BLaER1 (cell line): ENCODE results near the gene ZNF341.
"Not testable (repeated sequence)": the region's sequence is repeated elsewhere in the genome, so short reads cannot be mapped to it uniquely, and the experiment has no call there.

Experiments used
- H3K27ac ChIP-seq: shearing (Covaris generic); formaldehyde crosslinking; 2 replicates; pipeline ENCODE4 v1.8.1; 2022
- H3K27me3 ChIP-seq: shearing (Covaris generic); formaldehyde crosslinking; 2 replicates; pipeline ENCODE4 v1.8.1; 2022
- H3K36me3 ChIP-seq: shearing (Covaris generic); formaldehyde crosslinking; 2 replicates; pipeline ENCODE4 v1.8.1; 2022
- H3K4me1 ChIP-seq: shearing (Covaris generic); formaldehyde crosslinking; 2 replicates; pipeline ENCODE4 v1.8.1; 2022
- H3K4me2 ChIP-seq: shearing (Covaris generic); formaldehyde crosslinking; 2 replicates; pipeline ENCODE4 v1.8.1; 2022
- H3K4me3 ChIP-seq: shearing (Covaris generic); formaldehyde crosslinking; 2 replicates; pipeline ENCODE4 v1.8.1; 2022
- H3K9ac ChIP-seq: shearing (Covaris generic); formaldehyde crosslinking; 2 replicates; pipeline ENCODE4 v1.8.1; 2022
- H3K9me3 ChIP-seq: shearing (Covaris generic); formaldehyde crosslinking; 2 replicates; pipeline ENCODE4 v1.8.1; 2022
- H4K20me1 ChIP-seq: shearing (Covaris generic); formaldehyde crosslinking; 2 replicates; pipeline ENCODE4 v1.8.1; 2022
- Cebpa-rat ChIP-seq: shearing (Covaris generic); IDR thresholded peaks from 2 replicates; pipeline ENCODE4 v1.8.1; 2022

Gene ZNF341

GRCh38 chr20:33791021-33791420 lies 59.2 kb downstream of the ZNF341 start:
- no peak overlapping the region for H3K4me3 ChIP-seq
- no peak for TF ChIP-seq Cebpa-rat
- H3K4me2 ChIP-seq = no peak overlapping the region
- H3K27me3 ChIP-seq = no peaks in the 10 kb centered on the region
- no peak overlapping the region for H3K9ac ChIP-seq
- H3K9me3 ChIP-seq = no peaks in the 10 kb centered on the region
- H4K20me1 ChIP-seq = no peaks in the 10 kb centered on the region
- H3K36me3 ChIP-seq = peaks cover 11% of the 10 kb centered on the region; the same call in 1 of the 2 replicates
- no peak overlapping the region for H3K27ac ChIP-seq
- H3K4me1 ChIP-seq = peaks cover 42% of the 10 kb centered on the region

DNA sequence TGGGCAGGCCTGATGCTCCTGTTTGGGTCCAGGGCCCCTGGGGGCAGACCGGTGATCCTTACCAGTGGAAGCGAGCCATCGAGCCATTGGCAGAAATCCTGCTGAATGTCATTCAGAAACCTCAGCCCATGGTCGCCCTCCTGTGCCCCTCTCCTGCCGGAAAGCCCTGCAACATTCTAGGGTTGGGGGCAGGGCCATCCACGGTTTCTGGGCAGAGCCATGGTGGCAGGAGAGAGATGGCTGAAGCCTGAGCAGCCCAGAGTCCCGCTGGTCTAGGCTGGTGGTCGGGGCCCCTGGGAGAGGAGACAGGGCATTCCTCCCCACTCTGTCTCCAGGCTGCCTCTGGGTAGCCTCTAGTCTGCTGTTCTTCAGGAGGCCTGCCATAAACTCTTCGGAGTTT lies 59.7 kb downstream of the ZNF341 start:
- Histone ChIP-seq H3K4me3 (no peak overlapping the region), H3K27ac (no peak overlapping the region), H3K4me1 (peaks cover 37% of the 10 kb centered on the region), H3K36me3 (peaks cover 11% of the 10 kb centered on the region; the same call in 1 of the 2 replicates), H3K9me3 (no peaks in the 10 kb centered on the region), H3K9ac (no peak overlapping the region), H4K20me1 (no peaks in the 10 kb centered on the region), H3K4me2 (no peak overlapping the region), H3K27me3 (no peaks in the 10 kb centered on the region)
- TF ChIP-seq Cebpa-rat = no peak

GRCh38 chr20:33791959-33792597 lies 60.3 kb downstream of the ZNF341 start:
- no peaks in the 10 kb centered on the region for H3K27me3 ChIP-seq
- no peak overlapping the region for H3K9ac ChIP-seq
- no peak overlapping the region for H3K27ac ChIP-seq
- no peaks in the 10 kb centered on the region for H4K20me1 ChIP-seq
- peaks cover 11% of the 10 kb centered on the region; the same call in 1 of the 2 replicates for H3K36me3 ChIP-seq
- TF ChIP-seq Cebpa-rat = no peak
- no peaks in the 10 kb centered on the region for H3K9me3 ChIP-seq
- no peak overlapping the region for H3K4me3 ChIP-seq
- H3K4me2 ChIP-seq = no peak overlapping the region
- H3K4me1 ChIP-seq = peaks cover 31% of the 10 kb centered on the region

DNA sequence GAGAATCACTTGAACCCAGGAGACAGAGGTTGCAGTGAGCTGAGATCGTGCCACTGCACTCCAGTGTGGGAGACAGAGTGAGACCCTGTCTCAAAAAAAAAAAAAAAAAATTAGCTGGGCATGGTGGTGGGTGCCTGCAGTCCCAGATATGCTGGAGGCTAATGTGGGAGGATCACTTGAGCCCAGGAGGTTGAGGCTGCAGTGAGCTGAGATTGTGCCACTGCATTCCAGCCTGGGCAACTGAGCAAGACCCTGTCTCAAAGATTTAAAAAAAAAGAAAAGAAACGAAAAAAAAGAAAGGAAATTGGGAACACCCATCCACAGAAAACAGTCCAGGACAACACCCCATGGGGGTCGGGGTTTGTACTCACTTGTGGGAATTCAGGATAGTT lies 60.8 kb downstream of the ZNF341 start:
- peaks cover 11% of the 10 kb centered on the region; the same call in 1 of the 2 replicates for H3K36me3 ChIP-seq
- H3K4me2 ChIP-seq = 0 out of 2 replicates have a peak overlapping the region, but pooled peaks have one; percentile 32
- H3K27me3 ChIP-seq, H4K20me1 ChIP-seq, H3K9me3 ChIP-seq, H3K27ac ChIP-seq, H3K4me3 ChIP-seq, H3K9ac ChIP-seq: not testable (repeated sequence)
- peaks cover 26% of the 10 kb centered on the region for H3K4me1 ChIP-seq

GRCh38 chr20:33793011-33793931 lies 61.5 kb downstream of the ZNF341 start:
- H3K27ac ChIP-seq = peak overlapping the region; percentile 14; the same call in 1 of the 2 replicates
- H4K20me1 ChIP-seq = no peaks in the 10 kb centered on the region
- H3K27me3 ChIP-seq = no peaks in the 10 kb centered on the region
- H3K9ac ChIP-seq = peak overlapping the region; percentile 25; the same call in 1 of the 2 replicates
- peak overlapping the region; percentile 32; the same call in 1 of the 2 replicates for H3K4me2 ChIP-seq
- H3K4me3 ChIP-seq = no peak overlapping the region
- H3K36me3 ChIP-seq = peaks cover 11% of the 10 kb centered on the region; the same call in 1 of the 2 replicates
- no peak for TF ChIP-seq Cebpa-rat
- H3K9me3 ChIP-seq = no peaks in the 10 kb centered on the region
- peaks cover 20% of the 10 kb centered on the region for H3K4me1 ChIP-seq

- H3K9ac ChIP-seq = no peak overlapping the region
- H3K4me2 ChIP-seq = no peak overlapping the region
- H3K4me3 ChIP-seq = no peak overlapping the region
- H3K27me3 ChIP-seq = no peaks in the 10 kb centered on the region
- peaks cover 6% of the 10 kb centered on the region; the same call in 1 of the 2 replicates for H3K36me3 ChIP-seq
- H3K9me3 ChIP-seq = peaks cover 7% of the 10 kb centered on the region; the same call in 1 of the 2 replicates
- no peaks in the 10 kb centered on the region for H4K20me1 ChIP-seq
- H3K4me1 ChIP-seq = peaks cover 18% of the 10 kb centered on the region
- H3K27ac ChIP-seq = no peak overlapping the region
- no peak for TF ChIP-seq Cebpa-rat
Observed at GRCh38 chr20:33796263-33796906, 64.6 kb downstream of the ZNF341 start.

- Histone ChIP-seq H3K9me3 (peaks cover 7% of the 10 kb centered on the region; the same call in 1 of the 2 replicates), H3K9ac (no peak overlapping the region), H3K4me1 (peaks cover 18% of the 10 kb centered on the region), H3K4me3 (no peak overlapping the region), H4K20me1 (no peaks in the 10 kb centered on the region), H3K27ac (no peak overlapping the region), H3K27me3 (no peaks in the 10 kb centered on the region), H3K4me2 (no peak overlapping the region), H3K36me3 (no peaks in the 10 kb centered on the region)
- no peak for TF ChIP-seq Cebpa-rat
Observed at GRCh38 chr20:33796907-33797544, 65.2 kb downstream of the ZNF341 start.

DNA sequence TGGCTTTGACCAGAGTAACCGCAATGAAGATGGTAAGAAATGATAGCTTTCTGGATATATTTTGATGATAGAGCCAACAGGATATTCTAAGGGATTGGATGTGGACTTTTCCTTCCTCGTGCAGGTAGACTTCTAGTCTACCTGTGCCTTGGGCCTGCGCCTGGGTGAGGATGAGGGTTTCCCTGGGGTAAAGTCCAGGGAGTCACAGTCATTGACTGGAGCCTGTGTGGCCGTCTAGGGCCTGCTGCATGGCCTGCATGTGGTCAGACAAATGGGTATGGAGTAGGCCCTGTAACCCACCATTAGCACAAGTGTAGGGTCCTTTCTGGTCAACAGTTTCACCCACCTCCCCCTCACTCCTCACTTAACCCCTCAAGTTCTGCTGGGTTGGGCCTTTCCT lies 66.6 kb downstream of the ZNF341 start:
- H3K4me2 ChIP-seq = no peak overlapping the region
- no peaks in the 10 kb centered on the region for H3K27me3 ChIP-seq
- H3K9me3 ChIP-seq = peaks cover 7% of the 10 kb centered on the region; the same call in 1 of the 2 replicates
- no peaks in the 10 kb centered on the region for H3K36me3 ChIP-seq
- no peak overlapping the region for H3K9ac ChIP-seq
- no peaks in the 10 kb centered on the region for H4K20me1 ChIP-seq
- H3K4me3 ChIP-seq = no peak overlapping the region
- no peak overlapping the region for H3K27ac ChIP-seq
- TF ChIP-seq Cebpa-rat = no peak
- peaks cover 9% of the 10 kb centered on the region for H3K4me1 ChIP-seq

DNA sequence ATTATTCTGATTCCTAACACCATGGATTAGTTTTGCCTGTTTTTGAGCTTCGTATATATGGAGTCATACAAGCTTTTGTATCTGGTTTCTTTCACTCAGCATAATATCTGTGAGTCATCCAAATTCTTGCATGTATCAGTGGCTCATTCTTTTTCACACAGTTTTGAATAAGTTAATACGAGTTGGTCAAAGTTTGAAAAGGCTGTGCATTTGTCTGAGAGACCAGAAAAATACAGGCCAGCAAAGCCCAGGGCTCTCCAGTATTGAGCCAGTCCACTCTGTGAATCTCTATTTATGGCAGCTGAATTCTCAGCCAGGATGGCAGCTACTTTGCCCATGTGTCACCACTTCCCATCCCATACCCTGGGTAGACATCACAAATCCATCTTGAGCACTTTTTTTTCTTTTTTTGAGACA lies 72.1 kb downstream of the ZNF341 start:
- Histone ChIP-seq H4K20me1 (no peaks in the 10 kb centered on the region), H3K9me3 (peaks cover 7% of the 10 kb centered on the region; the same call in 1 of the 2 replicates), H3K36me3 (no peaks in the 10 kb centered on the region), H3K27me3 (no peaks in the 10 kb centered on the region), H3K9ac (no peak overlapping the region), H3K4me2 (no peak overlapping the region), H3K27ac (no peak overlapping the region), H3K4me1 (no peaks in the 10 kb centered on the region), H3K4me3 (no peak overlapping the region)
- TF ChIP-seq Cebpa-rat = no peak
